HG02973 (cell line): ENCODE results near the gene TMEM51.

ENCODE experiments used
- ATAC-seq: cut with Tn5 transposase; IDR thresholded peaks from one replicate; pipeline ENCODE4 v1.9.1; 2021; ENCODE audit warnings: moderate library complexity; ENCODE audit not compliant: unreplicated experiment

Gene TMEM51, protein sequence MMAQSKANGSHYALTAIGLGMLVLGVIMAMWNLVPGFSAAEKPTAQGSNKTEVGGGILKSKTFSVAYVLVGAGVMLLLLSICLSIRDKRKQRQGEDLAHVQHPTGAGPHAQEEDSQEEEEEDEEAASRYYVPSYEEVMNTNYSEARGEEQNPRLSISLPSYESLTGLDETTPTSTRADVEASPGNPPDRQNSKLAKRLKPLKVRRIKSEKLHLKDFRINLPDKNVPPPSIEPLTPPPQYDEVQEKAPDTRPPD

DNA sequence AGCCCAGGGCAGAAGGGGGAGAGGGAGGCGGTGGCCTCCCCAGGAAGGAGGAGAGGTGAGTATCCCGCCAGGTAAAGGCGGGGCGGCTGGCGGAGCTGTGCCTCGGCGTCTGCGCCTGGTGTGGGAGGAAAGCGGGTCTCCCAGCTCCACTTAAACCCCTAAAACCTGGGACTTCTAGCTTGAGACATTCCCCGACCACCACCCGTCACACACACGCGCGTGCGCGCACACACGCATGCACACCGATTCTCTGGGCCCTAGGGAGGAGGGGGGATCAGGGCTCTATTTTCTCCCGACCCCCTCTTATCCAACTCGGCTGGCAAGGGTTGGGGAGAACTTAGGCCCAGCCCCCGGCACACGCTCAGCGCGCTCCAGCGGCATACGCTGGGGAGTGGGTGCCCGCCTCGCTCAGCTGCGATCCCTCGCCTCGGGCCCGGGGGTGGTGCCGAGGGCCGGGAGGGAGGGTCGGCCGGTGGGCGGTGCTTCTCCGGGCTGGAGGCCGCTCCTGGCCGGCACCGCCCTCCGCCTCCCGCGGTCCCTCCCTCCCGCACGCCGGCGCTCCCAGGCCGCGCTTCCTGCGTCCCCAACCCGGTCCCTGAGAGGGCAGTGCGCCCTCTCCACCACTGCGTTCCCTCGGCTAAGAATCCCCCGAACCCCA is at the start of gene TMEM51:
TMEM51 (plus strand) TSS at position 564 of the 658 bp plus-strand sequence. CDS start 61,341 bp downstream, outside the sequence.
- ATAC-seq, result no peak

DNA sequence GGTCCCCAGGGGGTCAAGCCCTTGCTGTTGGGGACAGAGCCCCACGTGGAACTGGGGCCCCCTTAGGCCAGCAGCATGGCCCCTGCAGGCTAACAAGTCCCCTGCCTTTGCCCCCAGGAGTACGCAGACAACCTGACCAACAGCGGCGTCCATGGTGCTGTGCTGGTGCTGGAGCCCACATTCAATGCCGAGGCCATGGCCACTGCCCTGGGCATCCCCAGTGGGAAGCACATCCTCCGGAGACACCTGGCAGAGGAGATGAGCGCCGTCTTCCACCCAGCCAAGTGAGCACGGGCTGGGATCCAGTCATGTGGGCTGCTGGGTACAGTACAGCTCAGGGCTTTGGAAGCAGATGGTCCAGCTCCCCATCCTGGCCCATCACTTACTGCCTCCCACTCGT is 49.6 kb upstream of the TMEM51 start:
- no peak for ATAC-seq

DNA sequence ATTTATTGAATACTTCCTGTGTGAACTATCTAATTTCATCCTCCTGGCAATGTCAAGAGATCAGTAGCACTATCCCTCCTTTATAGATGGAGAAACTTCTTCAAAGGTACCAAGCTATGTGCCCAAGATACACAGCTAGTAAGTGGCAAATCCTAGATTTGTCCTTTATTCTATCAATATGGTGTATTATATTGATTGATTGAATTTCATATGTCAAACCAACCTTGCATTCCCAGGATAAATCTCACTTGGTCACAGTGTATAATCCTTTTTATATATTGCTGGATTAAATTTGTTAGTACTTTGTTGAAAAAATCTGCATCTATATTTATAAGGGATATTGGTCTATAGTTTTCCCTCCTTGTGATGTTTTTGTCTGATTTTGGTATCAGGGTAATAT is 48.8 kb upstream of the TMEM51 start:
- no peak for ATAC-seq

DNA sequence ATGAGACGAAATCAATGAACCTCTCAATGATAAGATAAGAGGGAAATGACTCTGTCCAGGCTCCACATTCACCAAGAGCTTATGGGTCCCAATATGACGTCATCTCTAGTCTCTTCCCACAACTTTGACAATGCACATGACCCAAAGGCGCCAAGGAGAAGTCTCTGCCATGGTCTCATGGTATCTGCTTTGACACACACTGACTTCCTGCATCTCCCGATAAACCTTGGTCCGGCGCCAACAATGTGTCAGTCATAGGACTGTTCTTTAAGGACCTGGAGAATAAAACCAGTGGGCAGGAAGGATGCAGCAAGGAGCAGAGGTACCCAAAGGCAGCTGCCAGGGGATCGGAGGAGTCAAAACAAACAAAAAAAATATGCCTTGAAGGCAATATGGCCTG is 46.9 kb upstream of the TMEM51 start:
- no peak for ATAC-seq

DNA sequence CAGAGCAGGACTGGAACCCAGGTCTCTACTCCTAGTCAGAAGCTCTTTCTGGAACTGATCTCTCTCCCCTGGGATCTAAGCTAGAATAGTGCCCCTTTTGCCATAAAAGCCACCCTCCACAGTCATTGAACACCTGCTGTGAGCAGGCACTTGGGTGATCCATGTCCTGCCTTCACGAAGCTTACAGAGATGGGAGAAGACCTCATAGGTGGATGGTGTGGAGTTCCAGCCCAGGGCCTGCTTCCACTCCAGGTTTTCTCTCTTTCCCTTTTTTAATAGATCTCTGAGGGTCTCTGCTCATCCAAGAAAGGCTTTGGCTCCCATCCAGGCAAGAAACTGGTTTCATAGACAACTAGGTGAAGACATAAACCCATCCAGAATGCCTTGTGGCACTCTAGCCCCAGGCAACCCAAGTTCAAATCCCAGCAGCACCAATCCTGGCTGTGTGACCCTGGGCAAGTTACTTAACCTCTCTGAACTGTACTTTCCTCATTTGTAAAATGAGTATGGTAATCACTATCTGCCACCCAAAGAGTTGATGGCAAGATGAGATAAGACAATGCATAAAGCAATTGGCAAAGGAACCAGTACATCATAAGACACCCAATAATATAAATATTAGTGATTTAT is 46.4 kb upstream of the TMEM51 start:
- ATAC-seq, result no peak

DNA sequence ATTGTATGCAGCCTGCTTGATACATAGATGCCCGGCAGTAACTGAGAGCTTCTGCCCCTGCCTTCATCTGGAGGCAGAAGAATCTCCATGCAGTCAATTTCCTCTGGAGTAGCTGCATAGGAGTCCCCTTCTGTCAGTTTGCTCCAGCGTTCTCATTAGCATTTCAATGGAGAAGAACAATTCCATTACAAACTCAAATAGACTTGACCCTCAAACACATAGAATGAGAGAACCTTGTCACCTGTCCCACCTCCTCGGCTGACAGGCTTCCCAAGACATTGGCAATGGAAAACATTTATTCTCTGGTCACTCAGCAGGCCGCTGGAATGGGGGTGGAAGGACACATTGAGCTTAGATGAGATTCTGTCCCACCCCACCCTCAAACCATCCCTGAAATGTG is 45.6 kb upstream of the TMEM51 start:
- no peak for ATAC-seq

DNA sequence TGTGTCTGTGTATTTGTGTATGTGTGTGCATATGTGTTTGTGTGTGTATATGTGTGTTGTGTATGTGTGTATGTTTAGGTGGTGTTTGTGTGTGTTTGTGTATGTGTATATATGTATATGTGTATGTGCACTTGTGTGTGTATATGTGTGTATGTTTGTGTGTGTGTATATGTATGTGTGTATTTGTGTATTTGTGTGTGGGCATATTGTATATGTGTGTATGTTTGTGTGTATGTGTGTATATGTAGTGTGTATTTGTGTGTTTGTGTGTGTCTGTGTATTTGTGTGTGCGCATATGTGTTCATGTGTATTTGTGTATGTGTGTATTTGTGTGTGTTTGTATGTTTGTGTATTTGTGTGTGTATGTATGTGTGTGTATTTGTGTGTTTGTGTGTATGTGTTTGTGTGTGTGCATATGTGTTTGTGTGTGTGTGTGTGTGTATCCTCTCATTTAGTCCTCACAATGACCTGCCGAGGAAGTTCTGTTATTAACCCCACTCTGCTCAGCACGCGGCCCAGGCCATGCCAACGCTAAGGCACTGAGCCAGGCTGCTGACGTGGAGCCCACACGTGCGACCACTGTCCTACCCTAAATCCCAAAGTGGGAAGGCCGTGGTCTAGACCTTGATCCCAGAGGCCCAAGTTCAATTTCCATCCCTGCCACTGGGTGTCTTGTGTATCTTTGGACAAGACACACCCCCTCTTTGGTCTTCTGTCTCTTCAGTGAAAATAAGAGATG is 43.2 kb upstream of the TMEM51 start:
- no peak for ATAC-seq

DNA sequence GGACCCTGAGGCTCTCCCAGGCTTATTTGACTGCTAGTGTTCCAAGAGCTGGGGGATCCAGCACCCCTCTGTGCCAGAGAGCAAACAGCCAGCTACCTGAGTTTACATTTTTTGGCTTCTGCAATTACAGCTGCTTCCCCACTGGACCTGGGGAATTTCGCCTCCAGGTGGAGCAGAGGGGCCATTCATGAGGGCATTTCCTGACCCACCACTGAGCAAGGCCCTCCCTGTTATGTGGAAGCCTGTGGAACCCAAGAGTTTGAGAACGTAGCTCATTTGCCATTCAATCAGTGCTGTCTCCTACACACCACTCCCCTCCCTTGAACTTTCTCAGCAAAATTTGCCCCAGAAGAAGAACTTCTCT is 42.7 kb upstream of the TMEM51 start:
- no peak for ATAC-seq

DNA sequence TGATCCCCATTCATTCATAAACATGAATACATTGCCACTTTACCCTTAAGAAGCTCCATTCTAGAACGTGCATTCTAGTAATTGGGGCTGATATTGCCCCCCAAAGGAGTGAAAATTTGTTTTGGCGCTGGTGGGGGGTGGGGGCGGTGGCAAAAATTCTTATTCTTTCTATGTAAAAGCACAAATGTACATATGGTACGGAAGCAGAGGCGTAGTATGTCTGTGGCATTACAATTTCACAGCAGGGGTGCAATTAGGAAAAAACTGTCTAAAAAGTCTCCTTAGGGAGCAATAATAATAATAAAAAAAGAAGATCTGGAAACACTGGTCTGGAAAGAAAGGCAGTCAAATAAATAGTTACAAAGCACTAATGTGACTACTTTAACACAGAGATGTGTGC is 40.4 kb upstream of the TMEM51 start:
- no peak for ATAC-seq

DNA sequence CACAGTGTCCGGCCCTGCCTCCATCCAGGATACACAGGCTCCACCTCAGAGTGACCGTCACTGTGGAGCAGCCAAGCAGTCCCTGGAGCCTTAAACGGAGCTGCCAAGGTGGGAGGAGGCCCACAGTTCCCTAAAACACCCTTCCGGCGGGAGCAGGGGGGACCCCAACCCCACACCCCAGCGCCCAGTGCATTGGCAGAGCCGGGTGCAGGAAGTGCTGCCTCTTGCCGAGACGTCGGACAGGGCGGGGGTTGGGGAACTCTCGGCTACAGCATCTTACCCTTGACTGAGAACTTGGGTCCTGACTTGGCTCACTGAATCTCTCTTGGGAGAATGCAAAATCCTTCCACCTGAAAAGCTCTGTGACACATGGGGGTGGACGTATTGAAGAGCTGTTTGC is 38.7 kb upstream of the TMEM51 start:
- no peak for ATAC-seq

DNA sequence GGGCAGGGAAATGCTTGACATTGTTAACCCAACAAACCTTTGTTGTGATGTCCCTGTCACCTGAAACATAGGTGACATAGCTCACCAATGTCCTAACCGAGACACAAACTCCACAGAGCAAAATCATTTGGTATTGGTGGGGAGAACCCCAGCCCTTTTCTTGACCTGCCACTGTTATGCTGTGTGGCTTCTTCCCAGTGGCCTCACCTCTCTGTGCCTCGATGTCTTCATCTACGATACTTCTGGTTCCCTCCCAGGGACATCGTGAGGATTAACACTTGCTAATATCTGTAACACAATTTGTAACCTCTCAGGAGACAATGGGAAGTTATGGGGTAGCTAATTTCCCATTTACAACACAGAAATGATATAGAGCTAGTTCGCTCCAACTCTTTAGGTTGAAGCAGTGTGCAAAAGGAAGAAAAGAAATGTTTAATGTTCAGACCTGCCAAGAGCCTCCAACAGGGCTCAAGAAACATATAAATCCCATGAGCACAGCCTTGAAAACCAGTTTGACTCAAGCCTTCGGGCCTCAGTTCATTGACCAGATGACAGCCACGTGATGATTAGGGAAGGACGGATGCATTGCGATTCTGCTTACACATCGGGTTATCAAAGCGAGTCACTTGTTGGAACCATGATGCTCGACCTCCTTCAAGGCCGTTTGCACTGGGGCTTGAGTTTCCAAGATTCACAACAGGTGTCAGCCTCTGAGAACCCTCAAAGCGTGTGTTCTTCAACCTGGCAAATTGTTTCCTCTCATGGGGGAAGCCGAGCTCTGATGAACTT is 37.8 kb upstream of the TMEM51 start:
- no peak for ATAC-seq

DNA sequence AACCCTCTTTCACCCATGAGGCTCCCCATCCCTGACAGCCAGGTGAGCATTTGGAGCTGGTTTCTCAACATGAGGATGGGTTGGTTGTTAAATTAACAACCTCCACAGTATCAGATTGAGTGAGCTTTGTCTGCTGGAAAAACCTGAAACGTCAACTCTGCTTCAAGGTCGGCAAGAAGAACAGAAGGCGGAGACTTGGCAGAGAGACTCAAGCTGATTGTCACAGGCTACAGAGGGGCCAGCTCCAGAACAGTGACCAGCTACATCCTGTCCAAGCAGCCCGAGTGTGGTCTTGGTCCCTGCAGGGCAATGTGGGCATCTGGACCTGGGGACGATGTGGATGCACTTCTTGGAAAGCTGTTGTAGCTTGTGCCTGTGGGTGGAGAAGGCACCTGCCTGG is 36.6 kb upstream of the TMEM51 start:
- no peak for ATAC-seq

DNA sequence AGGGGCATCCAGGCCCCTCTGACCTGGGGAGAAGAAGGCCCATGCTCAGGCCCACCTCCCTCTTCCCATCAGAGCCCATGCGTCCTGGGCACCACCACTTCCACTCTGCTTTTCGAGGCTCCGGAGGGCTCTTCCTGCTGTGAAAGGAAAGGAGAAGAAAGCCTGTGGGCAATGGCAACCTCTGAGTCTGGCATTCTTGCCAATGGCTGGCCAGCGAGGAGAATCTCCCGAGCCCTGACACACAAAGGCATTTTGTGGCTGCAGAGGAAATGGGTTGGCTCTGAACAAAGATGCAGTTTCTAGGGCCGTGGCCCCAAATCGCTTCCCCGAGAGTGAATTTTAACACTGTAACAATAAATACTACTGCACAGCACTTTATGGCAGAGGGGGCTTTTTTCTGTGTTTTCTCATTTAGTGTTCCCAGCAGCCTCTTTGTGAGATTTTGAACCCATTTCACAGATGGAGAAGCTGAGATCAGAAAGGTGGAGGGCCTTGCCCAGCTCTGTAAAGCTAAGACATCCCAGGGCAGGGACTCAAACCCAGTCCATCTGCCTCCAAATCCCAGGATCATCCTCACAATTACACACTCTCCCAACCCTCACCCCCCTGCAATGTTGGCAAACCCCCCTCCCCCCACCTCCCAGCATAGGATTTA is 35.7 kb upstream of the TMEM51 start:
- no peak for ATAC-seq

DNA sequence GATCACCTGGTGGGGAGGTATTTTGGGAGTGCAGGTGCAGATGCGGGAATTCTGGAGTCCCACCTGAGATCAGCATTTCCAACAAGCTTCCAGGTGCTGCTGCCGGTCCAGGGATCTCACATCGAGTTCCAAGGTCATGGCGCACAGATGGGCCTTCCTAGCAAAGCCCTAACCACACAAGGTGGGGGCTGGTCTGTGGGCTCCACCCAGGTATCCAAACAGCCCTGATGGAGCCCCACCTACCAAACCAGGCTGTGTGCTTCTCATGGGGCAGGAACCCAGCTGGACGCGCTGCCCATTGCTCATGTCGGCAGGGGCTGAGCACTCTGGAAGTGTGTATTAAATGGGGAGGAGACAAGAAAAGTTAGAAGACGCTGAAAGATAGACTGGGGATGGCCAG is 35.0 kb upstream of the TMEM51 start:
- ATAC-seq, result no peak

DNA sequence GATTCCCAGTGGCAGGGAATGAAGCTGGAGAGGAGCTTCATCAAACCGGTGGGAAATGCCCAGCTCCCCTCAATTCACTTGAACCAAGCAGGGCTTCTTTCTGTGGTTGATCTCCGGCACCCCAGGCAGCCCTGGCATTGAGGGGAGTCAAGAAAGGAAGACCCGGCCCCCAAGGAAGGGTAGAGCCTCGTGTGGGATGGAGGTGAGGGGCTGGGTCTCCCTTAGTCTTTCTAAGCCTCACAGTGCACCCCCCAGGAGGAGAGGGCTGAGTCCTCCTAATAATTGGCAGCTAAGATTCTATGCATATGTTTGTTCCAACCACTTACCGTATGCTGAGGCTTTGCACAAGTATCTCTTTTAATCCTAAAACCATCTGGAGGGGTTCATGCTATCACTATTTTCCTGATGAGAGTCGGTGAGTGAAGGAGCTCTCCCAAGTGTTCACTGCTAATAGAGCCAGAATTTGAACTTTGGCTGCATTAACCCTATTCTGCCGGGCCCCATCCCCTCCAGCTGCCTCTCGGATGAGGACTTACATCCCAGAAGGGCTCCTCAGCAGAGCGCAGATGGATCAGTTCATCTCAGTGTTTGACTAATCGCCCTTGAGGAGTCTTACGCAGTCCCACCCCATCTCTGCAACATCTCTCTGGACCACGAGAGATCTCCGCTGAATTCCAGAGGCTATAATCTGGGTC is 33.1 kb upstream of the TMEM51 start:
- no peak for ATAC-seq

DNA sequence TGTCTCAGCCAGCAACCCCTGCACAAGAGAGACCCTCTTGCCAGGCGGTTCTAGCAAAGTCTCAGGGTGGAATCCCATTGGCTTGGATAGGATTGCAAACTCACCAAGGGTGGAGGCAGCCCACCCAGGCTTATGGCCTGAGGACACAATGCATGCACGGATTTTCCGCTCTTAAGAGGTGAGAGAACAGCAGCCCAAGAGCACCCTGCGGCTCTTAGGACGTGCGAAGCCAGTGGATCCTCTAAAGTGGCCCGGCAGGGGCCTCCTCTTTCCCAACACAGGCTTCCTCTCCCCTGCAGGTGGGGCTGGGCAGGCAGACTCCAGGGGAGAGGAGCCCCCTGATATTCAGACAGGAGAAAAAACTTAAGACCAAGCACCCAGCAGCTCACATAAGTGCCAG is 31.2 kb upstream of the TMEM51 start:
- no peak for ATAC-seq

DNA sequence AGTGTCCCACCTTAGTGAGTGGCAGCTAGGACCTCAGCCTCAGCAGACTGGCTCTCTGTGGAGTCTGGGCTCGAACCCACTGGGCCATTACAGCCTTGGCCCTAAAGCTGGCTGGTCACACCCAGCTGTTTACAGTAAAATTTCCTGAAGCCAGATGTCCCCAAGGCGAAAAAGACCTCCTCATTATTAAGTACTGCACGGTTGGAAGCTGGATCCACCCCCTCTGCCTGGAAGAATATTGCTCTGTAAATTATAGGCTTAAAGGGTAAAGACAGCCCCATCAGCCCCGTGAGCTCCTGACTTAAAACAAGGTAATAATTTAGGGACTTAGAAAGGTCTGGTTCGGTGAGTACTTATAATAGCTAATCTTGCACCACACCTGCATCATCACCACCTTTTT is 30.3 kb upstream of the TMEM51 start:
- no peak for ATAC-seq

DNA sequence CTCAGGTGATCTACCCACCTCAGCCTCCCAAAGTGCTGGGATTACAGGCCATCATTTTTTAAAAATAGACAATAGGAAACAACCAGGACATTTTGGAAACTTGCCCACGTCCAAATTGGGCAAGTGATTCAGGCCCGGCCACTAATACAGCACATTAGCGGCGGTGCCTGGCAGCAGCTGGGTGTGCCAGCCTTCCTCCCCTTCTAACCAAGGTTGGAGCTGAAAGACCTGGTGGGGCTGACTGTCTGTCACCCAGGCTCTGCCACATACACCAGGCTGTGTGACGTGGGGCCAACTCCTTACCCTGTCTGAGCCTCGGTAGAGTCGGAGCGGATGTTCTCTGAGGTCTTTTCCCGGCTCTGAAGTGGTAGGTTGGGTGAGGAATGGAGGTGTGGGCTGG is 29.6 kb upstream of the TMEM51 start:
- ATAC-seq, result no peak

DNA sequence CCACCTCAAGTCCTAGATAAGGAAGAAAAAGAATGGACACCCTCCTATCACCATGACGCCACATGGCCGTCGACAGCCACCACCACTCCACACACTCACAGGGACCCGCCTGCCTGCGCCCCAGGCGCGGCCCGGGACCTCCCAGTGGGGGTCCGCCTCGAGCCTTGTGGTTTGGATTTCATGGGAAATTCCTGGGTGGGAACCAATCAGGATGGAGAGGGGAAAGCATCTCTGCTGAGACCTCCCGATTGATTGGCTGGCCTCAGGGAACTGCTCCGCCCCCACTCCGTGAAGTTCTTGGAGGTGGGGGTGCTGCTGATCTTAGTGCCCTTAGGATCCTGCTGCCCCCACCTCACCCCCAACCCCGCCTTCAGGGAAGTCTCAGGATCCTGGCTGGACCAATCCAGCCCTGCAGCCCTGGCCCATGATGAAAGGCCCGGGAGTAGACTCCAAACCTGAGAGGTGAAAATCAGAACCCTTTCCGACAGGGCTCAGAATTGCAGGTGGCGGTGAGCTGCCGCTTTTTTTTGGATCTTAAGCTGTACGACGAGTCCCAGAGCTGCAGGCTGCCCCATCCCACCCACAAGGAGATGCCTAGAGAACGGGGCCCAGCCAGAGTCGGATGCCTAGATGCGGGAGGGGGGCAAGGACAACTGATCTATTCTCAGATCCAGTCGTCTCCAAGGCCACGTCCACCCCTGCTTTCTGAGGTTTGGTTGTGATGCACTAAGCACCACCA is 29.0 kb upstream of the TMEM51 start:
- no peak for ATAC-seq
